Fibroblast of skin of left biceps (primary cell): Measurements from ENCODE around the gene CCDC169.
A peak's percentile ranks its signal among the peaks of the same experiment; 100 is the strongest.
"Not testable (repeated sequence)": the region's sequence is repeated elsewhere in the genome, so short reads cannot be mapped to it uniquely, and the experiment has no call there.

ENCODE experiments used
- DNase-seq, 2 experiments: peaks; one replicate each; pipeline ENCODE4 v3.0.0-alpha.2; 2013; ENCODE audit warnings: low read depth in 2 of 2

CCDC169 gene

DNA sequence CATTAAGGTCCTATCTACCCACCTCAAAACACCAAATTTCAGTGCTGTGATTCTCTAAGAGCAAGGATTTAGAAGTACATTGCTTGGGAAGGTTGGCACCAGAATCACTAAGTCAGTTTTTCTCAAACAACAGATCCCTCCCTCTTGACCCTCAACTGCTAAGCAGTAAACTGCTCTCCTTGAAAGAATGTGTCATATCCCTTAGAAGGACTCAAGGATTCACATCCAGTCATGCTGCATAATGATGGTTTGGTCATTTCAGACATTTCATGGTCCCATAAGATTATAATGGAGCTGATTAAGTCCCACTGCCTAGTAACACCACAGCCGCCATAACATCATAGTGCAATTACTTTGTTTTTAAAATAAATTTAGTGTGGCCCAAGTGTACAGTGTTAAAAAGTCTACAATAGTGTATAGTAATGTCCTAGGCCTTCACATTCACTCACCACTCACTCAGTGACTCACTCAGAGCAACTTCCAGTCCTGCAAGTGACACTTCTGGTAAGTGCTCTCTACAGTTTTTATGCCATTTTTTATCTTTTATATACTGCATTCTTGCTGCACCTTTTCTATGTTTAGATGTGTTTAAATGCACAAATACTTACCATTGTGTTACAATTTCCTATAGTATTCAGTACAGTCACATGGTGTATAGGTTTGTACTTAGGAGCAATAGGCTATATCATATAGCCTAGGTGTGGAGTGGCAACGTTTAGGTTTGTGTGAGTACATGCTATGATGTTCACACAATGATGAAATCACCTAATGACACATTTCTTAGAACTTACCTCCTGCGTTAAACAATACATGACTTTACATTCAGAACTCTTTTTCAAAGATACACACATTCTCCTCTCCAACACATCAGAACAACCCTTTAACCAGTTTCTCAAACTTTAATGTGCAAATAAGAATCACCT is 15.7 kb upstream of the CCDC169 start:
- DNase-seq = no peak

DNA sequence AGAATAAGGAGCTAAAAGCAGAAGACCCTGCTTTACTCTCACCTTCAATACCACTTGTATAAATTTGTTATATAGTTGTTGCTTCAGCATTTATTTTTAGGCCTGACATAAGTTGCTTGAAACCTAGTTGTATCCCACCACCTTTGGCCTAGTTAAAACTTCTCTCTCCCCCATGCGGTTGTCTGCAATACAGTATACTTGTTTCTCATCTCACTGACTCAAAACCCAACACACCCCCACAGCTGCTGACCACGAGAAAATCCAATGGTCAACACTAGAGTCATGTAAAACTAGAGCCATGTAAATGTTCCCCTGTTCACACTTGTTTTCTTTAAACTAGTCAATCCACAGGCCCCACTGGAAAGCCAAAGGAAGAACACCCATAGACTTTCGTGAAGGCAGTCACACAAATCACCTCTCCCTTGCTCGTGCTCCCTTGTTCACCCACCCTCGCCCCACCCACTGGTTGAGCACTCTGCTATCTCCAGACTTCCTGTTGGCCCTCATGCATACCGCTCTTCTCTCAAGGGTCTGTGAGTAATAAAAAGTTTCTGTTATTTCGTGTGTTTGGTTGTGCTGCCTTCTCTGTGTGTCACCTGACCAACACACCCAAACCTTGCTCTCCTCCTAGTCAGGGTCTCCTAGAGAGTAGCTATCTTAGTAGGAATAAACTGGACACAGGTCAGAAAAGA is 12.9 kb upstream of the CCDC169 start:
- no peak for DNase-seq

DNA sequence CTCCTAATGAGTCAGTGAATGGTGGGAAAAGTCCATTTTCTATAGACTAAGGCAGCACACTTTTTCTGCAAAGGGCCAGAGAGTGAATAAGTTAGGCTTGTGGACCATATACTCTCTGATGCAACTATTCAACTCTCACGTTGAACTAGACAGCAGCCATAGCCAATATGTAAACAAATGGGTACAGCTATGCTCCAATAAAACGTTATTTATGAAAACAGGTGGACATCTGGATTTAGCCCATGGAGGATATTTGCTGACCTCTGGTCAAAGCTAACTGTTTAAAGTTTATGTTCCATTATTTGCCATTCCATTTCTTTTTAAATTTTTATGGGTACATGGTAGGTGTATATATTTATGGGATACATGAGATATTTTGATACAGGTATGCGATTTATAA is 4.7 kb upstream of the CCDC169 start:
- DNase-seq = no peak

DNA sequence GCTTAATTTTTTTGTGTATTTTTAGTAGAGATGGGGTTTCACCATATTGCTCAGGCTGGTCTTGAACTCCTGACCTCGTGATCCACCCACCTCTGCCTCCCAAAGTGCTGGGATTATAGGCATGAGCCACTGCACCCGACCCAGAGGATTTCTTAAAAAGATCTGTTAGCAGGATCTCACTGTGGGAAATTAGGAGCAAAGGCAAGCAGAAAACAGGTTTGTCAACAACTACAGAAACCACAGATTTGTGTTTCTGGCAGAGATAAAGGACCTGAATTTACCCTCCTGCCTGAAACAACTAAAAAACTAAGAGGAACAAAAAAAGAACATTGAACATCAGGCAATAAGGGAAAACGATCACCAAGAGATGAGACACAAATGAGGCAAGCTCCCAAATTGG is 1.9 kb upstream of the CCDC169 start:
- DNase-seq = not testable (repeated sequence)

DNA sequence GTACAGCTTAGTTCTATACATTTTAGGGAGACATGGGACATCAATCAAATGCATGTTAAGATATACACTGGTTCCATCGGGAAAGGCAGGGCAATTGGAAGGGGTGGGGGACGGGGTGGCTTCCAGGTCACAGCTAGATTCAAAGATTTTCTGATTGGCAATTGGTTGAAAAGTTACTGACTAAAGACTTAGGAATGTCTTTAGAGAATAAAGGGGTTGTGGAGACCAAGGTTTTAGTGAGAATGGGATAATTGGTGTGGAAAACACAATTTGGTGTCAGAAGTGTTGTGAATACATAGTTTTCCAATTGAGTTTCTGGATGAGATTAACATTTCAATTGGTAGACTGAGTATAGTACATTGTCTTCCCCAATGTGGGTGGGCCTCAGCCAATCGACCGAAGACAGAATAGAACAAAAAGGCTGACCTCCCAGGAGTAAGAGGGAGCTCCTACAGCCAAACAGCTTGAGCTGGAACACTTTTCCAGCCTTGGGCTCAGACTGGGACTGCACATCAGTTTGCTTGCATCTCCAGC is 988 bp upstream of the CCDC169 start:
- no peak for DNase-seq

DNA sequence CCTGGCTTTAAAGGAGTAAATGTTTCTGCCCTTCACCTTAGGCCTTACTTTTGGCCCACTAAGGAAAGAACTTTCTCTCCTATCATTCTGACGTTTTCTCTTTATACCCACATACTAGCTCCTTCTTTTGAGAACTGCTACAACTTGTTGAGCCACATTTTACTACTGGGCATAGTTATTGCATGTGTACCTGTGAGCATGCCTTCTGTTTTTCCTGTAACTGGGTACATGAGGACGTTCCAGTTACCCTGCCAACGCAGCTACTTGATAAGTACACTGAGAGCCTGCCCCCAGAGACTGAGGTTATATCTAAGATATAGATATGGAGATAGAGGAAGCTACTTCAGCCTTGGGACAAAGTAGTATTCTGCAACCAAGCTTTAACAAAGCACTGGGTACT is 3.5 kb downstream of the CCDC169 start:
- DNase-seq = no peak

DNA sequence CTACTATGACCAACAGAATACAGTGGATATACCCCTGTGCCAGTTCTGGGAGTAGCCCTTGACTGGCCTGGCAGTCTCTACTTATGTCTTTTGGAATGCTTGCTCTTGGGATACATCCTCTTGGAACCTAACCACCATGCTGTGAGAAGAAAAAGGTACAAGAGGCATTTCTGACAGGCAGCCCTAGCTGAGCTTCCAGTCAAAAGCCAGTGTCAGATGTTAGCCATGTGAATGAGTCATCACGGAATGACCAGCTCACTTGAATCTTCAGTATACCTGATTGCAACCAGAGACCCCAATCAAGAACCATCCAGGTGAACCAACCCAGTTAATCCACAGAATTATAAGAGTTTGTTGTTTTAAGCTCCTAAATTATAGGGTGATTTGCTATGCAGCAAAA is 4.1 kb downstream of the CCDC169 start:
- DNase-seq = no peak

DNA sequence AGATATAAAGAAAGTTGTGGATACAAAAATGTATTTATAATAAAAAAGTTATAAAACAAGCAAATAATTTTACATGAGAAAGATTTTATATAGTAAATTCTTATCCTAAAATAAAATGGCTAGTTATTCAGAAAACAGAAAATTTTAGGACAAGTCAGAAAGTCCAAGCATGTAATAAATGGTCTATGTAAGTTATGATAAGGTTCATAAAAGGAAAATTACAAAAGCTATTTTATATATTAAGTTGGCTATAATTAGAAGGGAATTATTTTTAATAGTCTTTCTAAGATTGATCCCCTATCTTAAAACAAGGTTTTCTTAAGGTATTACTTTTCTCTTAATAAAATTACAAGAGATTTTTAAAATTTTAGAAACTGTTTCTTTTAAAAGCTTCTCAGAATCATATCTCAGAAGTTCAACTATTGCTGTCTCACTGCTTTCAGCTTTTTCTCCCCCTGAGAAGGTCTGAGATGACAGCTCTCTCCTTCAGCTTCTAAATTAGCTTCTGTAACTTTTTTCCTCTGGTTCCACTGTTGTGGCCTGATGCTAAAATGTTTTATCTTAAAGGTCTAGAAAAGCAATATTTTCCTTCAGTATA is 8.7 kb downstream of the CCDC169 start:
- DNase-seq = no peak

DNA sequence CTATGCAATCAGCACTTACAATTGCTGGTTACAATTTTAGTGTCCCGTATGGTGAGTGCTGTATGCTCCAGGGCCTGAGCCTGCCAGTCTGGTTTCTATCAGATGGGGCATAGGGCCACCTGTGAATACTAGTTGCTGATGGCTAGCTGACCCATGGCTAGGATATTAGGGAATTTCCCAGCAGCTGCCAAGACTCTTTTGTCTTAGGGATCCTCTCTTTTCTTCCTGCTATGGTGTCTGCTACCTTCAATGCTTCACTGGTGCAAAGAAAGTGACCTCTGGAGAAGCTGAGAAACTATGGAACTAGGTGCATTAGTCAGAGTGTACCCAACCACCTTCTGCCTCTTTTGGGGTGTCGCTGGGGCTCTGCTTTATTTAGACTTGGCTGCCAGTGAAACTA is 11.6 kb downstream of the CCDC169 start:
- DNase-seq = no peak

DNA sequence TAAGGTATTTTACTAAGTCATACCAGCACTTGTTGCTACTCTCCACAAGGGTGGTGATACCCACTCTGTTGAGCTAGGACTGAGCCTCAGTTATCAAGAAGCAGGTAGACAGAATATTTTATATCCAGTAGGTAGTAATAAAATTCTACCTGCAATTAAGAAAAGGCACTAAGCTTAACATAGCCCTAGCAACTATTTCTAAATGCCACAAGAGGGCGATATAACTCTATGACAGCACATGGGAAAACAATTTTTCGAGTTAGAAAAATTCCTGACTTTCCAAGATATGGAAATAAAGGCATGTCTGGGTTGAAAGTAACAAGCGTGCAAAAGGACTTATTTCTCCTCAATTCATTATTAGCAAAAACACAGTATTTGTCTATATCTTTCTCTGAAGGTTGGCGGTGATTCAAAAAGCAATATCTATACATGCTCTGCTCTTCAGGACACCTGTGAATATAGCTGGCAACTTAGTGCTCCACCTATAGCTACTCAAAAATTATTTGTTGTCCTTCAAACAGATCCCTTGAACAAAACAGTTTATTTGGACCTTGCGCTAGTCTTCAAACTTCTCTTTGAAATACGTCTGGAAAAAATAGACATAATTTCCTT is 14.7 kb downstream of the CCDC169 start:
- DNase-seq = peak in 1 of 2 experiments; percentile 12

DNA sequence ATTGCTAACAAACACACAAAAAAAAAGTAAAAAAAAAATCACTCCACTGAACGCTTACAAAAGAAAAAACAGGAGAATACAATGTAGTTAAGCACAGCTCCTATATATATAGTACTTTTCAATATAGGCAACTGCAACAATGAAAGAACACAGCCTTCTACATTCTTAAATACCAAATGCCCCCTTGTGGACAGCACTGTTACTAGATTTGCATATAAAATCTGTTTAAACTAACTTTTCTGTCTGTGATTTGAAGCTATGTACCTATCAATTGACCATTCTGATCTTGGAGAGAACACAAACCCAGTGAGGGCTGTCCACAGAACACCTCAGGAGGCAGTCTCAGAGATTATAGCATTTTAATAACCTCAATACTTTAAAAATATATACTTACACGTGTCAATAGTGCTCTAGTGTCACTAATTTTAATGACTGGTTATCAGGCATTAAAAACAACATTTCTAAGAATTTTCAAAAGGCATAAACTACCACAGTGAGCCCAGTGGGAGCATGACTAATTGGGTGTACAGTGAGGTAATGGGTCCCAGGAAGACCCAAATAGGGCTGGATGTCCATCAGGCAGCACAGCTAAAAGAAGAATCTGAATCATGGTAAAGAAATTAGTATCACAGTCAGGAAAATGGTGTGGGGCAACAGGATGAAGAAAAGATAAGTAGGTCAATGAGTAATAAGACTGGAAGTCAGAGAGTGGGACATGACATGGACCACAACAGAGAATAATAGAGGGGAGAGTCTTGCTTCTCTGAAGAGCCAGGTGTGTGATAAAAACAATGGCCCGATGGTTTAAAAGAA is 22.2 kb downstream of the CCDC169 start:
- peak; percentile 37 to 46 for DNase-seq

DNA sequence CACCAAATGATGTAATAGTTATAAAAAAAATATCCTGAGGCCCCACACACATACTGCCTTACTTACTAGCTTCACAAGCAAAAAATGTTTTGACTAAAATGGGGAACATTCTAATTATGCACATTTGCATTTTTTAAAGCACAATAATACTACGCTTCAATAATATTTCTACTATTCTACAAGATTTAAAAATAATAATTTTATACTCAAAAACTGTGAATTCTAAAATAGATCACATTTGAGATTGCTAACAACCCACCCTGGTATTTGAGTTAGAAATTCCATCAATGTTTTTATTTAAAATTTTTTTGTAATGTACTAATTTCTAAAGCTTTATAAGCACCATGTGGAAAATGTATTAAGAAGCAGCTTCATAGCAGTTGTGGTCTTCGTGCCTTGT is 24.2 kb downstream of the CCDC169 start:
- no peak for DNase-seq

DNA sequence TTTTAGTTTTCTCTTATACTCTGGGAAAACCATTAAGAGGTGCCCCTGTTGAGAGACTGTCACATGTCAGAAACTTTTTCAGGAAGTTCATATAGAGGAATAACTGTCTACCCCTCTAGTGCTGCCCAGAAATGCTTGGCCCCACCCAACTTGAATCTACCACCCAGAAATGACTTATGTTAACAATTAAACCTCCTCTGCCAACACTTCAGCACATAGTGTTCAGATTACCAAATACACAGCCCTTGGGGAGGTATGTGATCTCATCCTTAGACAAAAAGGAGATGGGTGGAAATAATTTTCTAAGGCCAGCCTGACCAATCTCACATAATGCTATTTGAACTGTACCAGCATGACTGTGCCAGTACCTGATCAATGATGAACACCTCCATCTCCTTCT is 35.6 kb downstream of the CCDC169 start:
- no peak for DNase-seq

DNA sequence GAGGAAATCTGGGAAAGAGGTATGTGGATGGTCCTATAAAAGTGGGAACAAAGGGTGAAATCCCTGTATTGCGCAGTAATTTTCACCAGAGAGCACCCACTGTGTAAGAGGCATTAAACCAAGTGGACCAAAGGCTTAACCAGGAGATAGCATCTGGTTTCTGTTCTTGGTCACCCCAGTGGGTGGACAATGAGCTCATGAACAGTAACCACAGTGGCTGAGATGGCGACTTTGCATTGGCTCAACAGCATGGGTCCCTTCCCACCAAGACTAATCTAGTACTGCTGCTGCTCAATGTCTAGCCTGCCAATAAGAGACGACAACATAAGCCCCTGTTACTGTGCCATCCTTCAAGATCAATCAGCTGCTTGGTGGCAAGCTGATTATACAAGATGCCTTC is 36.6 kb downstream of the CCDC169 start:
- no peak for DNase-seq

DNA sequence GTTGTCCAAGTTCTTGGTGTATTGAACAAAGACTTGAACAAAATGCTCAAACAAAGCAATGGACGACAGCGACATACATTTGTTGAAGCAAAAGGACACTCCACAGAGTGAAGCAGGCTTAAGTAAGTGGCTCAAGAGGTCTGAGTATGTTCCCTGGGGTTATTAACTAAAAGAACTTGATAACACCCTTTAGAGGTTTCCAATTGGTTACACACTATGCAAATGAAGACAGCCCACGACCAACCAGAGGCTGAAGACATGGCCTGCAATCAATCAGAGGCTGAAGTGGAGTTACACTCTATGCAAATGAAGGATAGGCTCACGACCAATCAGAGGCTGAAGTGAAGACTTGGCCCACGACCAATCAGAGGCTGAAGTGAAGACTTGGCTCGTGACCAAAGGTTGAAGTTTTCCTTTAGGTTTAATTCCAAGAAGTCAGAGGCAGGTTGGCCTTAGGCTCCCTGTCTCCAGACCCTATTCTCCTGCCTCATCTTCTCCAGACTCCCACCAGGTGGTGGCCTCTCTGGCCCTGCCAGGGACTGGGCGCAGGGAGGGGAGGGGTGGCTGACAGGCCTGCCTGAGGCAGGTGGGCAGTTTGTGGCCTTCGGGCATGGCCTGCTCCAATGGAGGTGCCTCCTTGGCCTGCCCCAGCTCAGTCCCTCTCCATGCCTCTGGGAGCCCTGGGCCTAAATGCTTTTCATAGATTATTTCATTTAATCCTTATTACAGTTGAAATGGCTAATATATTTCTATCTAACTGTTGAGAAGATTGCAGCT is 38.1 kb downstream of the CCDC169 start:
- DNase-seq = no peak

DNA sequence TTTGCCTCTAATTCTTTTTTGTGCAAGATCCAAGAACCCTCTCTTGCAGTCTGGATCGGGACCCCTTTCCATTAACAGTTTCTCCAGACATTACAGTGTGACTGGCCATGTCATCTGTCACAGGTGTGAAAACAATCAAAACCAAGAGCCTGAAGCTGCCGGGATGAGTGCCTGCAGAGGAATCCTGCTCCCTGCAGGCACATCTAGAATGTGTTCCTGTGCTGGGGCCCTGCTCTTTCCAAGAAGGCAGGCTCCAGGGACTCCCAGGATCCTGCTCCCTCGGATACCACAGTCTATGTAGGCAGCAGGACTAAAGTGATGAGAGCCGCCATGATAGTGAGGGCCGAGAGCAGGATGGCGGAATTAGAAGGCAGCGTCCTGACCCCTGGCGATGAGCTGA is 38.8 kb downstream of the CCDC169 start:
- DNase-seq = no peak

DNA sequence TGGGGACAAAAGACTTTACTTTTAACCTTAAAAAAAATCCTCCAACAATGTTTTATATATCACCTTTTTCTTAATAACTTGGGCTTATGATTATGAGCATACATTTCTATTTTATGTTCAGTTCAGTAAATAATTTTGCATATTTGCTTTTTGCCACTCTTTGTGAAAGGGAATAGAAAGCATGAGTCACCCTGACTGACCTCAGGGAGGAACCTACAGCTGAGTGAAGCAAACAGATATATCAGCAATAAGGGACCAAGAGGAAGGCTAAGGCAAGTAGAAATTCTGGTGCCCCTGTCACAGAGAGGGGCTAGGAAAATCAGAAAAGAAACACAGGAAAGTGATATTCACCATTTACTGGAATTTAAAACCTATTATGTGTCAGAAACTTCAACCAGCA is 46.1 kb downstream of the CCDC169 start:
- no peak for DNase-seq

DNA sequence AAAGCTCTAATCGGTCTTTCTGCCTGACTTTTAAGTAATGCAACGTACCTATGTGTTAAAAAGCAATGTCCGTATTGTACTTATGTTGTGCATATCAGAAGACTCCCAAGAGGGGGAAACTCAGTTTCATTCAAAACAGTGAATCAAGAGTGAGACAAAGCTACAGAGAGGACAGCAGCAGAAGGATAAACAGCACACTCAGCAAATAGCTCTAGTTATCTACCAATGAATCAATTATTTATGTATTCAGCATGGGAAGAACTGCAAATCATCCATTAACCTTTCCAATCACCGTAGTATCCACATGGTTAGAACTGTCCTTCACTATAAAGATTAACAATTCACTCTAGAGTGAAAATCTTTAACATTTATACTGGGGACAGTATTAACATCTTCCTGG is 46.6 kb downstream of the CCDC169 start:
- no peak for DNase-seq

DNA sequence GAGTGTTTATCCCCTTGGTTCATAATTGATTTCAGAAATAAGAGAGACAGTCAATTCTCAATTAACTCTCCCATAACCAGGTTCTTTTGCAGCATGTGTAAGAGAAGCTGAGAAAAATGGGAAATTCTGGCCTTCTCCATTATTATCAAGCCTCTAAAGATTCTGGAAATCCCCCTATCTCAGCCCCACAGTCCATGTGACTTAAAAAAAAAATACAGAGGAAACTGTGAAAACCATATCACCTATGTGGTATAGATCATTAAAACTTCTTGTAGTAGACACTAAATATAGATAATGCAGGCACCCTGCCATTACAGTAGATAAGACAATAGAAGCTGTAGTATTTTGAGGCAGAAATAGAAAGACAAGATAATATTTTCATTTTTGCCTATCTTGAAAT is 48.9 kb downstream of the CCDC169 start:
- DNase-seq = no peak

DNA sequence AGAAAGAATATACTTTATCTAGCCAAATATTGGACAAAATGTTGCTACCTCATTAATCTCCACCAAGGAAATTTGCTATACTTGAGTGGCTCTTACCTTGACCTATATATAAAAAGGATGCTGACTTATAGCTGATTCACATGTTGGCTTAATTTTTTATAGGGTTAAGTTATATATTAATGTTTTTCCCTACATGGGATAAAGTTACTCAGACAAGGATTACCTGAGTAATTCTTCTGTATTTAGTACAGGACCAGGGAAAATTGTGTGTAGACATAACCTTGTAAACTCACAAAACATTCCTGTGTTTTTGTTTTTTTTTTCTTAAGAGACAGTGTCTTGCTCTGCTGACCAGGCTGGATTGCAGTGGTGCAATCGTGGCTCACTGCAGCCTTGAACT is 52.6 kb downstream of the CCDC169 start:
- no peak for DNase-seq

DNA sequence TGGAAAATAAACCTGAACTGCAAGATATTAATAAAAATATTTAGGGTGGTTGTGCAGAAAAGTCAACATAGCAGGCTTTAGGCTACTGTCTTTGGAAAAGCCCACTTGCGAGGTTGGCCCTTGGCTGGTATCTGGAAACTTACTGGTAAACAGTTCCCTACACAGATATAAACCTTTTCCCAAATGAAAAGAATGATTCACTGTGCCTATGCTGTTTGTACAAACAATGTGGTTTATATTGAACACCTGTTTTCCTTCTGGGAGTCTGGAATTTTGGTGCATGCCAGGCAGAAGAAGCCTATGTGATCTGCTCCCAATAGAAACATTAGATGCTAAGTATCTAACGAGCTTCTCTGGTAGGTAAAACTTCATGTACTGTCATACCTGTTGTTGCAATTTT is 53.5 kb downstream of the CCDC169 start:
- DNase-seq = no peak
